Measurements from ENCODE around the gene EIF5. TPM values are rescaled to one million over a fixed set of nuclear protein-coding genes. Genes with fewer than 3 reads are reported as not detected.
A peak's percentile ranks its signal among the peaks of the same experiment; 100 is the strongest.

EIF5 gene
- total RNA-seq, 6 donors from 2014 or later = 103 to 265 (median 176) TPM

DNA sequence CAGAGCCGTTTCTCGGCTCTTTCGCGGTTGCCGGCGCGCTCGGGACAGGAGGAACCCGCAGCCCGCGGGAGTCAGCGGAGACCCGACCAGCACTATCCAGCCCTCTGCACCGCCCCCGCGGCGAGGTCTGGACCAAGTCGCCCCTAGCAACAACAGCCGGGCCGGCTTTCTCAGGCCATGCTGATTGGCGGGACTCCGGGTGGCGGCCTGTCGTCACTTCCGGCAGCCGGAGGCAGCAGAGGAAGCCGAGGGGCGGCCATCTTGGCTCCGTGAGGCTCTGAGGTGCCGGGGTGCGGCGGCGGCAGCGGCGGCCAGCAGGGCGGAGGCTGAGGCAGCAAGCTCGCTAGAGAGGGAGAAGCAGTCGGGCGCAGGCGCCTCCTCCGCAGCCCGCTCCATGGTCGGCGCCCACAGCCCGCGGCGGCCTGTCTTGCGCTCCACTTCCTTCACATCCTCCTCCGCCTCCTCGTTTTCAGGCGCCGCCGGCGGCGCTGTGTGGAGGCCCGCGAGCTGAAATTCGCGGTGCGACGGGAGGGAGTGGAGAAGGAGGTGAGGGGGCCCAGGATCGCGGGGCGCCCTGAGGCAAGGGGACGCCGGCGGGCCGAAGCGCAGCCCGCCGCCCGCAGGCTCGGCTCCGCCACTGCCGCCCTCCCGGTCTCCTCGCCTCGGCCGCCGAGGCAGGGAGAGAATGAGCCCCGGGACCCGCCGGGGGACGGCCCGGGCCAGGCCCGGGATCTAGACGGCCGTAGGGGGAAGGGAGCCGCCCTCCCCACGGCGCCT lies 51.3 kb downstream of the EIF5 start, which contains the start of gene MARK3:
TSS of gene MARK3 (plus strand) at position 264 of the 777 bp plus-strand sequence. CDS start 615 bp downstream, outside the sequence.
- no peaks in the 10 kb centered on the region for H3K9me3 ChIP-seq
- no peaks in the 10 kb centered on the region for H3K27me3 ChIP-seq
- peaks cover 26 to 51% (median 35%) of the 10 kb centered on the region in 4 donors for H3K4me1 ChIP-seq
- peak within 1 kb of the TSS; percentile 99 to 100 (median 100) for H3K27ac ChIP-seq
- WGBS, 2 donors = 0 to 1% methylated on average over 18 to 58 of the region's 91 CpGs
- DNase-seq = peak; percentile 98 to 99
- H3K36me3 ChIP-seq = no peaks in the 10 kb centered on the region
- peak within 1 kb of the TSS; percentile 71 to 99 (median 92) for H3K4me3 ChIP-seq
- TF ChIP-seq POLR2A (IDR thresholded peaks at IDR 0.05) (peak in 3 of 4 donors; percentile 82 to 96 (median 88)), POLR2AphosphoS5 (IDR thresholded peaks at IDR 0.05) (peak; percentile 92 to 93), EP300 (IDR thresholded peaks at IDR 0.05) (no peak)
- TF ChIP-seq, protein P1, sequence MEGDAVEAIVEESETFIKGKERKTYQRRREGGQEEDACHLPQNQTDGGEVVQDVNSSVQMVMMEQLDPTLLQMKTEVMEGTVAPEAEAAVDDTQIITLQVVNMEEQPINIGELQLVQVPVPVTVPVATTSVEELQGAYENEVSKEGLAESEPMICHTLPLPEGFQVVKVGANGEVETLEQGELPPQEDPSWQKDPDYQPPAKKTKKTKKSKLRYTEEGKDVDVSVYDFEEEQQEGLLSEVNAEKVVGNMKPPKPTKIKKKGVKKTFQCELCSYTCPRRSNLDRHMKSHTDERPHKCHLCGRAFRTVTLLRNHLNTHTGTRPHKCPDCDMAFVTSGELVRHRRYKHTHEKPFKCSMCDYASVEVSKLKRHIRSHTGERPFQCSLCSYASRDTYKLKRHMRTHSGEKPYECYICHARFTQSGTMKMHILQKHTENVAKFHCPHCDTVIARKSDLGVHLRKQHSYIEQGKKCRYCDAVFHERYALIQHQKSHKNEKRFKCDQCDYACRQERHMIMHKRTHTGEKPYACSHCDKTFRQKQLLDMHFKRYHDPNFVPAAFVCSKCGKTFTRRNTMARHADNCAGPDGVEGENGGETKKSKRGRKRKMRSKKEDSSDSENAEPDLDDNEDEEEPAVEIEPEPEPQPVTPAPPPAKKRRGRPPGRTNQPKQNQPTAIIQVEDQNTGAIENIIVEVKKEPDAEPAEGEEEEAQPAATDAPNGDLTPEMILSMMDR (IDR thresholded peaks at IDR 0.05) = peak in 4 of 6 experiments; percentile 43 to 65 (median 53)
- peak; percentile 98 to 99 for ATAC-seq (ENCODE audit: low FRiP score in 2 of 2)

- DNase-seq = peak in 1 of 2 donors; percentile 57
- H3K4me1 ChIP-seq = peaks cover 33 to 57% (median 43%) of the 10 kb centered on the region in 4 donors
- WGBS, 2 donors = 1% methylated on average over 19 to 44 of the region's 44 CpGs
Observed at GRCh38 chr14:103385929-103386712, 52.1 kb downstream of the EIF5 start.

GRCh38 chr14:103386713-103387329 lies 52.8 kb downstream of the EIF5 start:
- DNase-seq (no peak), ATAC-seq (ENCODE audit: low FRiP score in 2 of 2) (no peak)
- no peaks in the 10 kb centered on the region for H3K36me3 ChIP-seq
- TF ChIP-seq, protein P1 (IDR thresholded peaks at IDR 0.05) = no peak
- TF ChIP-seq EP300 (IDR thresholded peaks at IDR 0.05) (no peak), POLR2AphosphoS5 (IDR thresholded peaks at IDR 0.05) (no peak), POLR2A (IDR thresholded peaks at IDR 0.05) (no peak)
- H3K27ac ChIP-seq = peak overlapping the region; percentile 99 to 100 (median 100)
- H3K4me3 ChIP-seq = peak overlapping the region; percentile 71 to 99 (median 92)
- 9 to 16% methylated on average over 9 of the region's 9 CpGs for WGBS, 2 donors
- H3K4me1 ChIP-seq = peaks cover 39 to 64% (median 47%) of the 10 kb centered on the region in 4 donors
- H3K27me3 ChIP-seq = no peaks in the 10 kb centered on the region
- H3K9me3 ChIP-seq = no peaks in the 10 kb centered on the region

More at GRCh38 chr14:103385929-103386712, 52.1 kb downstream of the EIF5 start:
- Histone ChIP-seq H3K4me3 (peak overlapping the region; percentile 71 to 99 (median 92)), H3K27me3 (no peaks in the 10 kb centered on the region), H3K36me3 (no peaks in the 10 kb centered on the region), H3K27ac (peak overlapping the region; percentile 99 to 100 (median 100)), H3K9me3 (no peaks in the 10 kb centered on the region)
- peak in 1 of 2 donors; percentile 26 for ATAC-seq (ENCODE audit: low FRiP score in 2 of 2)
- TF ChIP-seq POLR2AphosphoS5 (IDR thresholded peaks at IDR 0.05) (no peak), EP300 (IDR thresholded peaks at IDR 0.05) (no peak), POLR2A (IDR thresholded peaks at IDR 0.05) (no peak)
- TF ChIP-seq, protein P1 (IDR thresholded peaks at IDR 0.05) = no peak

DNA sequence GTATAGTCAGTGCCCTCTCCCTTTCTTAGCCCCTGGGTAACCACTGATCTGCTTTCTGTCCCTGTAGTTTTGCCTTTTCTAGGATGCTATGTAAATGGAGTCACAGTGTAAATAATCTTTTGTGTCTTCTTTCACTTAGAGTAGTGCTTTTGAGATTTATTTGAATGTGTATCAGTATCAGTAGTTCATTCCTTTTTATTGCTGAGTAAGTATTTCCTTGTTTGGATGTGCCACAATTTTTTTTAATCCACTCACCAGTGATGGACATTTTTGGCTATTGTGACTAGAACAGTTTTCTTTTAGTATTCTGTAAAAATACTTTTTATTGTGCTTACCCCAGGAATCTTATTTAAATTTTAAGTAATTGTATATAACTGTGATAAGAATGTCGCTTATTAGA lies 54.6 kb downstream of the EIF5 start:
- H3K27ac ChIP-seq = no peak overlapping the region
- no peak for TF ChIP-seq POLR2AphosphoS5 (IDR thresholded peaks at IDR 0.05)
- TF ChIP-seq, protein P1 (IDR thresholded peaks at IDR 0.05) = no peak
- TF ChIP-seq EP300 (IDR thresholded peaks at IDR 0.05) = no peak
- no peak for TF ChIP-seq POLR2A (IDR thresholded peaks at IDR 0.05)
- no peaks in the 10 kb centered on the region for H3K36me3 ChIP-seq
- H3K4me1 ChIP-seq = peaks cover 55 to 75% (median 65%) of the 10 kb centered on the region in 4 donors
- H3K27me3 ChIP-seq = no peaks in the 10 kb centered on the region
- no peaks in the 10 kb centered on the region for H3K9me3 ChIP-seq
- DNase-seq (no peak), ATAC-seq (ENCODE audit: low FRiP score in 2 of 2) (no peak)
- H3K4me3 ChIP-seq = no peak overlapping the region
- WGBS, 2 donors = 100% methylated on average over 1 of the region's 1 CpG
